ENCODE data around the gene INSM1.

- TF ChIP-seq YY1 (IDR thresholded peaks at IDR 0.05; ENCODE audit: insufficient read depth, insufficient read length): no peak
- TF ChIP-seq SUZ12 (IDR thresholded peaks at IDR 0.05; ENCODE audit: extremely low read depth, insufficient read depth, insufficient read length): no peak
Measured at GRCh38 chr20:20341371-20341770, 26.5 kb upstream of the INSM1 start.

Data from NT2/D1 (cell line).